Sigmoid colon (tissue), 4 donors: ENCODE data around the gene VWA7.
A peak's percentile ranks its signal among the peaks of the same experiment; 100 is the strongest.

Experiments
- CTCF ChIP-seq, 4 experiments: fragments of 450-650 bp in 3 of 4; fragments of 200-600 bp in 1 of 4; IDR thresholded peaks; one replicate each; pipeline ENCODE4 v1.5.1; 2016 to 2019; ENCODE audit warnings: antibody characterized with exemption in 4 of 4, mild to moderate bottlenecking in 3 of 4, moderate library complexity in 2 of 4
- EP300 ChIP-seq, 4 donors: sonication (generic); formaldehyde crosslinking; IDR thresholded peaks; one replicate each; pipeline ENCODE4 v1.6.1; 2017; ENCODE audit warnings: antibody characterized with exemption in 4 of 4
- POLR2A ChIP-seq, 2 donors: fragments of 450-650 bp; IDR thresholded peaks; one replicate each; pipeline ENCODE4 v1.6.1; 2016; ENCODE audit warnings: antibody characterized with exemption in 2 of 2, mild to moderate bottlenecking in 2 of 2, moderate library complexity in 2 of 2
- POLR2AphosphoS5 ChIP-seq, 4 donors: sonication (generic); formaldehyde crosslinking; IDR thresholded peaks; one replicate each; pipeline ENCODE4 v1.6.1; 2017; ENCODE audit warnings: antibody characterized with exemption in 4 of 4

- TF ChIP-seq POLR2A (IDR thresholded peaks at IDR 0.05): no peak
- TF ChIP-seq CTCF (IDR thresholded peaks at IDR 0.05): no peak
- TF ChIP-seq POLR2AphosphoS5 (IDR thresholded peaks at IDR 0.05): peak in 2 of 4 donors; percentile 24 to 60
- no peak for TF ChIP-seq EP300 (IDR thresholded peaks at IDR 0.05)
These were observed 38.8 kb downstream of the VWA7 start for GRCh38 chr6:31737991-31738979.
